Measurements from ENCODE around the gene ZNF792.

Gene ZNF792

DNA sequence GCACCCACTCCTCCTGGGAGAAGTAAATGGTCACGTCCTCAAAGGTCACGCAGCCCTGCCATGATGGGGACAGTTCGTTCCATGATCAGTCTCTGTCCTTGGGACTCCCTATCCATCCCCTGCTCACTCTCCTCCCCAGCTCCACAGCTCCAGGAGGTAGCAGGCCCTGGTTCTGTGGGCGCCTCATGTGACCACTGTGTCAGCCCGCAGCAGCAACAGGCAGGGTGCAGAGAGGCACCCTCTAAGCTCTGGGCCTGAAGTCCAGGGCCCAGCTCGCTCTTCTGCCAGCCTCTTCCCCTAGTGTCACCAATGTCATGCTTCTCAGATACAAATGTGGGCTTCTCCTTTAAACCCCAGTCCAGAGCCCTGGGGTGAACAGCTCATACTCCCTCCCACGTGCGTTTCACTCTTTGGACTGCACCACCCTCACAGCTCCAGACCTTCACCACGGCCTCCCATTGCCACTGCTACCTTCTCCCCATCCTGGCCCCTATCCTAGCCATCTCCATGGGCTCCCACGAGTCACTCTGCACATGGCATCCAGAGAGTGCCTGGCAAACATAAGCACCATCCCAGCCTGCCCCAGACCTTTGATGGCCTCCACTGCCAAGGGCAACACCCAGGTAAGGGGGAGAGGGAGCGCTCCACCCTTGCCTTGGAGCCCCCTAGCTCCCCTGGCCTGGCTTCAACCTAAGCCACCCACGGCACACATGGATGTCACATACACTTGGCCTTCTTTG lies 2.9 kb downstream of the ZNF792 start:
- H3K27ac ChIP-seq: no peak overlapping the region
- ChIA-PET CTCF (no interaction called here), POLR2A (ENCODE audit: low non-redundant PET) (no interaction called here)
- TF ChIP-seq, protein P1, sequence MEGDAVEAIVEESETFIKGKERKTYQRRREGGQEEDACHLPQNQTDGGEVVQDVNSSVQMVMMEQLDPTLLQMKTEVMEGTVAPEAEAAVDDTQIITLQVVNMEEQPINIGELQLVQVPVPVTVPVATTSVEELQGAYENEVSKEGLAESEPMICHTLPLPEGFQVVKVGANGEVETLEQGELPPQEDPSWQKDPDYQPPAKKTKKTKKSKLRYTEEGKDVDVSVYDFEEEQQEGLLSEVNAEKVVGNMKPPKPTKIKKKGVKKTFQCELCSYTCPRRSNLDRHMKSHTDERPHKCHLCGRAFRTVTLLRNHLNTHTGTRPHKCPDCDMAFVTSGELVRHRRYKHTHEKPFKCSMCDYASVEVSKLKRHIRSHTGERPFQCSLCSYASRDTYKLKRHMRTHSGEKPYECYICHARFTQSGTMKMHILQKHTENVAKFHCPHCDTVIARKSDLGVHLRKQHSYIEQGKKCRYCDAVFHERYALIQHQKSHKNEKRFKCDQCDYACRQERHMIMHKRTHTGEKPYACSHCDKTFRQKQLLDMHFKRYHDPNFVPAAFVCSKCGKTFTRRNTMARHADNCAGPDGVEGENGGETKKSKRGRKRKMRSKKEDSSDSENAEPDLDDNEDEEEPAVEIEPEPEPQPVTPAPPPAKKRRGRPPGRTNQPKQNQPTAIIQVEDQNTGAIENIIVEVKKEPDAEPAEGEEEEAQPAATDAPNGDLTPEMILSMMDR (conservative IDR thresholded peaks at IDR 0.05; ENCODE audit: low read depth): no peak
- DNase-seq (ENCODE audit: low spot score): no peak

DNA sequence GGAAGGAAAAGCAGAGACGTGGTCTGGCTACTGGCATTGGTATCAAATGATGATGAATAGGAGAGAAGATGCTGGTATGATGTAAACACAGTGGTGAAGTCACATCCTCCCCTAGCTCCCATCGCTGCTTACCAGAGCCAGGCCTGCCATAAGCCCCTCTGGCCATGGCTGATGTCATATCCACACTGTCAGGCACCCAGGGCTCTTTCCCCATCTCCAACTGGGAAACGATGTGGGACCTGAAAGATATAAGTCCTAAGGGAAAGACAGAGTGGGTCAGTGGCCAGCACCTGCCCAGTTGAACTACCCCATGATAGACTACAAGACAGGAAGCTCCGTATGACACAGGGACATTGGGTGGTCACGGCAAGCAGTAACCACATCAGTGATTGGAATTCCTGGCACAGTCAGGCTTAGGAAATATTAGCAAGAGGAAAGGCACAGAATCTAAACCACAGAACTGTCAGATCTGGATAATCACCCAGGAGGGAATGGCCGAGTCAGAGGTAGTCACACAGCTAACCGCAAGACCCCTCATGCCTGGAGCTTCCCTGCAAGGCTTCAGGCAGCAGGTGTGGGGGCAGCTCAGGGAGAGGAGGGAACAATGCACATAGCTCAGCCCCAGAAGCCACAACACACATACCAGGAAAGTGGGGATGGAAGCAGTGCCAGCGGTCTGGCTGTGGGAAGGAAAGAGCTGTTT lies 3.8 kb downstream of the ZNF792 start:
- no peak for DNase-seq (ENCODE audit: low spot score)

GRCh38 chr19:34959021-34959420 lies 5.0 kb downstream of the ZNF792 start:
- ChIA-PET POLR2A (ENCODE audit: low non-redundant PET) (no interaction called here), CTCF (no interaction called here)
- DNase-seq (ENCODE audit: low spot score): no peak
- no peak overlapping the region for H3K27ac ChIP-seq
- TF ChIP-seq, protein P1 (conservative IDR thresholded peaks at IDR 0.05; ENCODE audit: low read depth): no peak

More for the DNA sequence above, 3.8 kb downstream of the ZNF792 start:
- no peak overlapping the region for H3K27ac ChIP-seq
- CTCF ChIA-PET: interaction anchor here (0.6 kb wide), 1 partner anchor 181 kb away, joined by 5 read pairs; no protein-coding TSS in a partner anchor
- TF ChIP-seq, protein P1 (conservative IDR thresholded peaks at IDR 0.05; ENCODE audit: low read depth): no peak
- POLR2A ChIA-PET (ENCODE audit: low non-redundant PET): no interaction called here

GRCh38 chr19:34957830-34958751 lies 5.9 kb downstream of the ZNF792 start:
- POLR2A ChIA-PET (ENCODE audit: low non-redundant PET): no interaction called here
- CTCF ChIA-PET: no interaction called here
- no peak overlapping the region for H3K27ac ChIP-seq
- DNase-seq (ENCODE audit: low spot score): no peak
- TF ChIP-seq, protein P1 (conservative IDR thresholded peaks at IDR 0.05; ENCODE audit: low read depth): no peak

GRCh38 chr19:34953092-34953491 lies 10.9 kb downstream of the ZNF792 start:
- ChIA-PET POLR2A (ENCODE audit: low non-redundant PET) (no interaction called here), CTCF (interaction anchor here (0.7 kb wide), 1 partner anchor 96 kb away, joined by 5 read pairs; no protein-coding TSS in a partner anchor)
- DNase-seq (ENCODE audit: low spot score): no peak
- TF ChIP-seq, protein P1 (conservative IDR thresholded peaks at IDR 0.05; ENCODE audit: low read depth): no peak
- H3K27ac ChIP-seq: no peak overlapping the region
